ENCODE results near the gene UTP14C. TPM values are rescaled to one million over a fixed set of nuclear protein-coding genes. Genes with fewer than 3 reads are reported as not detected.
"Not testable (repeated sequence)": the region's sequence is repeated elsewhere in the genome, so short reads cannot be mapped to it uniquely, and the experiment has no call there.

The UTP14C gene, protein sequence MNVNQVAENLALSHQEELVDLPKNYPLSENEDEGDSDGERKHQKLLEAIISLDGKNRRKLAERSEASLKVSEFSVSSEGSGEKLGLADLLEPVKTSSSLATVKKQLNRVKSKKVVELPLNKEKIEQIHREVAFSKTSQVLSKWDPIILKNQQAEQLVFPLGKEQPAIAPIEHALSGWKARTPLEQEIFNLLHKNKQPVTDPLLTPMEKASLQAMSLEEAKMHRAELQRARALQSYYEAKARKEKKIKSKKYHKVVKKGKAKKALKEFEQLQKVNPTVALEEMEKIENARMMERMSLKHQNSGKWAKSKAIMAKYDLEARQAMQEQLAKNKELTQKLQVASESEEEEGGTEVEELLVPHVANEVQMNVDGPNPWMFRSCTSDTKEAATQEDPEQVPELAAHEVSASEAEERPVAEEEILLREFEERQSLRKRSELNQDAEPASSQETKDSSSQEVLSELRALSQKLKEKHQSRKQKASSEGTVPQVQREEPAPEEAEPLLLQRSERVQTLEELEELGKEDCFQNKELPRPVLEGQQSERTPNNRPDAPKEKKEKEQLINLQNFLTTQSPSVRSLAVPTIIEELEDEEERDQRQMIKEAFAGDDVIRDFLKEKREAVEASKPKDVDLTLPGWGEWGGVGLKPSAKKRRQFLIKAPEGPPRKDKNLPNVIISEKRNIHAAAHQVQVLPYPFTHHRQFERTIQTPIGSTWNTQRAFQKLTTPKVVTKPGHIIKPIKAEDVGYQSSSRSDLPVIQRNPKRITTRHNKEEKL
- total RNA-seq, result 11.8 and 12.9 TPM in 2 replicates

DNA sequence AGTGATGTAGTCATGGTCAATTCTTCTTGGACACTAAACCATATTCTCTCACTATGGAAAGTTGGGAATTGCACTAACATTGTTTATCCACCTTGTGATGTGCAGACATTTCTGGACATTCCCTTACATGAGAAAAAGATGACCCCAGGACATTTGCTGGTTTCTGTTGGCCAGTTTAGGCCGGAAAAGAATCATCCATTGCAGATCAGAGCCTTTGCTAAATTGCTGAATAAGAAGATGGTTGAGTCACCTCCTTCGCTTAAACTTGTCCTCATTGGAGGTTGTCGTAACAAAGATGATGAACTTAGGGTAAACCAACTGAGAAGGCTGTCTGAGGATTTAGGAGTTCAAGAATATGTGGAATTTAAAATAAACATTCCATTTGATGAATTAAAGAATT lies at the start of gene UTP14C:
TSS of gene UTP14C (plus strand) at position 211 of the 400 bp plus-strand sequence. CDS start 4,114 bp downstream, outside the sequence.
- intact Hi-C loops (cut with micrococcal nuclease), result no loop called here

DNA sequence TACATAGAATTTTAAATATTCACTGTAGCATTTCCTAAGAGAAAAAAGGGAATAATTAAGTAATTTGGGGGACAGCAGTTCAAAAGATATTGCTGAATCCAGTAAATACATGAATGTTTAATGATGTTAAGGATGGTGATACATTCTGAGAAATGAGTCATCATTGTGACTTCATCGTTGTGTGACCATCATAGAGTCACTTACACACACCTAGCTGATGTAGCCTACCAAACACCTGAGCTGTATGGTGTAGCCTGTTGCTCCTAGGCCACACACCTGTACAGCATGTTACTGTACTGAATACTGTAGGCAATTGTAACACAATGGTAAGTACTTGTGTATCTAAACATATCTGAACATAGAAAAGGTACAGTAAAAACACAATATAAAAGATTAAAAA lies 48.1 kb upstream of the UTP14C start:
- intact Hi-C loops (cut with micrococcal nuclease), result no loop called here

DNA sequence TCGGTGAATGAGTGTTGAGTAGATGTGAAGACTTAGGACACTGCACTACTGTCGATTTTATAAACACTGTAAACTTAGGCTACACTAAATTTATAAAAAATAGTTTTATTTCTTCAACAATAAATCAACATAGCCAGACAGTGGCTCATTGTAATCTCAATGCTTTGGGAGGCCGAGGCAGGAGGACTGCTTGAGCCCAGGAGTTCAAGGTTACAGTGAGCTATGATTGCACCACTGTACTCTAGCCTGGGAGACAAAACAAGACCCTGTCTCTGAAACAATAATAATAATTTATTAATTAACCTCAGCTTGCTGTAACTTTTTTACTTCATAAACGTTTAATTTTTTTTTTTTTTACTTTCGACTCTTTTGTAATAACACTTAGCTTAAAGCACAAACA lies 47.6 kb upstream of the UTP14C start:
- intact Hi-C loops (cut with micrococcal nuclease), result no loop called here

DNA sequence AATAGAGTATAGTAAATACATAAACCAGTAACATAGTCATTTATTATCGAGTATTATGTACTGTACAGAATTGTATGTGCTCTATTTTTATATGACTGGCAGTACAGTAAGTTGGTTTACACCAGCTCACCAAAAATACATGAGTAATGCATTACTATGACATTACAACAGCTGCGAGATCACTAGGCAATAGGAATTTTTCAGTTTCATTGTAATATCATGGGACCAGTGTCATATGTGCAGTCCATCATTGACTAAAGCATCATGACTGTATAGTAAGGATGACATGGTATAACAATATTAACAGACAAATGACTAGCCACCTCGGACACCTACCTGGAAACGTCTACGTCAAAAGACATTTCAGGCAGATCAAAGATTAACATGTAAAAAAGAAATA lies 46.9 kb upstream of the UTP14C start:
- intact Hi-C loops (cut with micrococcal nuclease), result no loop called here

DNA sequence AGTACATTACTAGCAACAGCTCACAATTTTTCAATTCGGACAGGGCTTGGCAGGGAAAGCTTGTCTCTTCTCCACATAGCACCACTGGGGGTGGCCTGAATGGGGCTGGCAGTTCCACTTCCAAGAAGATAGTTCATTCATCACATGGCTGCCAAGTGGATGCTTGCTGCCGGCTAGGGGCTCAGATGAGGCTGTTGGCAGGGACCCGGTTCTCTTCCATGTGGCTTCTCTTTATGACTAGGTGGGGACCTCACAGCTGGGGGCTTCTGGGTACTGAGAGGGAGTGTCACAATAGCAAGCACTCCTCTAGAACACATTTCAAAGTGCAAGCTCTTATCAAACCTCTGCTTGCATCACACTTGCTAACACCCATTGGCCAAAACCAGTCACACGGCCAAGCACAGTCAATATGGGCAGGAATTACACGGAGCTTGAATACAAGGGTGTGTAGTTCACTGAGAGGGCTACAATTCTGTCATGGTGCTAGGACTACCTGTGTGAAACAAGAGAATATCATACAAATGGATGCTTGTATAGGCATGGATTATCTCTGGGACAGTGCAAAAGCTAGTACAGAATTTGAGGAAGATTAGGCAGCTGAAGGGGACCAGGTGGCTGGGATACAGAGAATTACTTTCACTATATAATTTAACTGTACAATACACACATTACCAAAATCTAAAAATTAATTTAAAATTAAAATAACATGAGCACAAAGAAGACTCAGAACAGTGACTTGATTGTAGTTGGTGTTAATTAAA lies 45.5 kb upstream of the UTP14C start:
- intact Hi-C loops (cut with micrococcal nuclease), result no loop called here

DNA sequence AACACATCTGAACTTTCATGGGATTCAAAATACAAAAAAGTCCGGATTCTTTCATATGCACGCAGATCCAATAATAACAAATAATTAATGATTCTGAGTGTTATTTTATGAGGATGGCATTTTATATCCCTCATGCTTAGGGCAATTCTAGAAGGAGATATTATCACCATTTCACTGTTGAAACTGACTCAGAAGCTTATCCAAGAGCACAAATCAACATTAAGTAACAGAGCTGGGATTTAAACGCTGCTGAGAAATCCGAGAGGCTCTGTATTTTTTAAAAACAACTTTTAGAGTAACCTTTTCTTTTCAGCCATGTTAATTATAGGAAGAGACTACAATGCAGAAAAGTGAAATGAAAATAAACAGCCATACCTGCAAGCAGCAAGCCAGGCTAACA lies 43.6 kb upstream of the UTP14C start:
- intact Hi-C loops (cut with micrococcal nuclease), result no loop called here

DNA sequence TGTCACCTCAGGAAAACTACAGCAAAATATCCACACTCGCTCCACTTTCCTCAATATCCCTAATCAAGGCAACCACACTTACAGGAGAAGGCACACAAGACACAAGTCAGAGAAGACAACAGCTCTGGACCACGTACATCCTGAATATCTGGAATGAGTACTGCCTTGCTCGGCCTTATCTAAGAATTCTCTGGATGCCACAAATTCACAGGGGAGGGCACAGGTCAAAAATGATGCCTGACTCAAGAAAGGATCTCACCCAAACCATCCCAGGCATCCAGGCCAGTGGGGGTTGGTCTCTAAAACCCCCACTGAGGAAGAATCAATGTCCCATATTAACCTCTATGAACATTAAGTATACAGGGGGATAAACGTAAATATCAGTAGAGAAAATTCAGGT lies 43.1 kb upstream of the UTP14C start:
- intact Hi-C loops (cut with micrococcal nuclease), result no loop called here

DNA sequence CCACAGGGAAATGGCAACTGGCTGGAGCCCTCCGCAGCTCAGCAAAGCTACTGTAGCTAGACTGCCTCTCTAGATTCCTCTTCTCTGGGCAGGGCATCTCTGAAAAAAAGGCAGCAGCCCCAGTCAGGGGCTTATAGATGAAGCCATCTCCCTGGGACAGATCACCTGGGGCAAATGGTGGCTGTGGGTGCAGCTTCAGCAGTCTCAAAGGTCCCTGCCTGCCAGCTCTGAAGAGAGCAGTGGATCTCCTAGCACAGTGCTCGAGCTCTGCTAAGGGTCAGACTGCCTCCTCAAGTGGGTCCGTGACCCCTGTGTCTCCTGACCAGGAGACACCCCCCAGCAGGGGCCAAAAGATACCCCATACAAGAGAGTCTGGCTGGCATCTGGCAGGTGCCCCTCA lies 41.2 kb upstream of the UTP14C start:
- intact Hi-C loops (cut with micrococcal nuclease), result not testable (repeated sequence)

DNA sequence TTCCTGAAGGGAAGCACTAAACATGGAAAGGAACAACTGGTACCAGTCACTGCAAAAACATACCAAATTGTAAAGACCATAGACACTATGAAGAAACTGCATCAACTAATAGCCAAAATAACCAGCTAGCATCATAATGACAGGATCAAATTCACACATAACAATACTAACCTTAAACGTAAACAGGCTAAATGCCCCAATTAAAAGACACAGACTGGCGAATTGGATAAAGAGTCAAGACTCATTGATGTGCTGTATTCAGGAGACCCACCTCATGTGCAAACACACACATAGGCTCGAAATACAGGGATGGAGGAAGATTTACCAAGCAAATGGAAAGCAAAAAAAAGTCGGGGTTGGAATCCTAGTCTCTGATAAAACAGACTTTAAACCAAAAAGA lies 39.6 kb upstream of the UTP14C start:
- intact Hi-C loops (cut with micrococcal nuclease), result not testable (repeated sequence)

DNA sequence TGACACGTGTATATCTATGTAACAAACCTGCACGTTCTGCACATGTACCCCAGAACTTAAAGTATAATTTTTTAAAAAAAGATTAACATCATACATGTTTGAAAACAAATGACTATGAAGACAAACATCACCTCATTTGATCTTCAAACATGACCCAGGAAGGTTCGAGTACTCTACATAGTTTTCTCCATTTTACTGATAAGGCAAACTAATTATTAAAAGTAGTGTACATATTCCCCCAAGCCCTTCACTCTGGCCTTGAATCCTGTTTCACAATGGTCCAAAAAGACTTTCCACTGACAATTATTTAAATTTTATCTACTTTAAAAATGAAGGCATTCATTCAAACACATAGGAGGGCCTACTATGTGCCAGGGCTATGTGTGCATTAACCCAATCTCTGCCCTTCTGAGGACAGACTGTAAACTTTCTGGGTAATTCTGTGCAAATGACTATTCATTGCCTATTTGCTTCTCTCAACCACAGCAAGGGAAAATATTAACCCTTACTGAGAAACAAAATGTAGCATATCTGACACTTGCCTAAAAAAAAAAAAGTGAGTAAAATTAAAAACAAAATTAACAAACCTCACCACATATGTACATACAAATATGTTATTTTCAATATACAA lies 35.4 kb upstream of the UTP14C start:
- intact Hi-C loops (cut with micrococcal nuclease), result no loop called here

DNA sequence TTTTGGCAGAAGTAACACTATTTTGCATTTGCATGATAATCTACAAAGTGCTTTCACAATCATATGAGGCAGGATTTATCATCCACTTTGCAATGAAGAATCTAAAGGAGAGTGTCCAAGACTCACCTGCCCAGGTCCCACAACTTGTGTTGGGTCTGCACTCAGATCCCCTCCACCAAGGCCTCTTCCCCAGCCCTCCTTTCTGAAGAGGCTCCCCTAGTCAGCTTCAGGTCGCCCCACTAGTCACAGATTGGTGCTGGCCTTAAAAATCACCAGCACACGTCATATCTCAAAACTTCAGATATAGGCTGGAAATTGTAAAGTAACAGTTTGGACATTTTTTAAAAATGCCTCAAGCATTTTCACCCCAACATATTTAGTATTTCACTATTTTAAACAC lies 30.8 kb upstream of the UTP14C start:
- intact Hi-C loops (cut with micrococcal nuclease), result no loop called here

DNA sequence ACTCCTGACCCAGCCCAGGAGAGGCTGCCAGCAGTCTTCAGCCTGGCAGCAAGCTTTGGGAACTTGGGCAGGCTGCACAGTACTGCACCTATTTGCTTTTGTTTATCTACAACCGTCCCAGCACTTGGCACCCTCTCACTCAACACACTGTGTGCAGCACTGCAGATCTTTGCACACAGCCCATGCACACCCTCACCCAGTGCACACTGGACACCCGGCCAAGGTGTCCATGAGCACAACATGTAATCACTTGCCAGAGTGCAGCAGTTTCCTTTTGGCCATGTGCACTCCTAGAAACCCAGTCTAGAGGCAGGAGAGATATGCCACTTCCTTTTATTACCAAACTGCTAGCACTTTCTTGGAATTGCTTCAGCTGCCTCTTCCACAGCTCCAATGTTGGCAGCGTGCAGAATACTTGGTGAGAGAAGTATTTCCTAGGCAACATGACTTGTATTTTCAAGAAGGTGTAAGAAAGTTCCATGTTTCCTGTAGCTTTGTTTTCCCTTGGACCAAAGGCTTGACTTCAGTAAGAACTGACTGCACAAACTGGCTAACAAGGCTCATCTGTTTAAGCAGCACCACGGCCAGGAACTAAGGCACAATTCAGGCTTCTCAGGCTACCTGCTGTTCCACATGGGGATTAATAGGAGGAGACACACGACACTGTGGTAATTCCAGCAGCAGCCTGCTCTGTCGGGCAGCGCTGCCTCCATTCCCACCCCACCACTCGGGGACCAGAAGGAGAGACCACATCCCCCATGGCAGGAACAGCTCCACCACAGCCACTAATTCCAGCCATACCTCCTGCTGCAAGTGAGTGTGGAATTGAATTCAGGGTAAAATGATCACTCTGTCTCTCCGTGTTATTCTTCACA lies 28.6 kb upstream of the UTP14C start:
- intact Hi-C loops (cut with micrococcal nuclease), result no loop called here

DNA sequence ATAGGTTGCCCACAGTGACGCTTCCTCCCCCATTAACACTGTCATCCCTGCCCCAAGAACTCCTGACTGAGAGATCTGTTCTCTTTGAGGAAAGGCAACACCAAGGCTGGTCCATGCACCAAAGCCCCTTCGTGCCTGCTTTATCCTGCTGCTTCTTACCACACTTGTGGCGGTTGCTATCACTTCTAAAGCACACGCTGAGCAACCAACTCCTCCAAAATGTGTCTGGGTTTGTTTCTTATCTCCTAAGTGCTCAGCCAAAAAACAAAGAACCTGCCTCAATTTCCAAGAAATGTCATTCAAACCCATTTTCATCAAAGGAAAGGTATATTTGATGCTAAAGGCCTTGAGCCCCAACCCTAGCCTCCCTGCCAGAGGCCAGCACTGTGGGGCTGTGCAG lies 27.9 kb upstream of the UTP14C start:
- intact Hi-C loops (cut with micrococcal nuclease), result no loop called here

DNA sequence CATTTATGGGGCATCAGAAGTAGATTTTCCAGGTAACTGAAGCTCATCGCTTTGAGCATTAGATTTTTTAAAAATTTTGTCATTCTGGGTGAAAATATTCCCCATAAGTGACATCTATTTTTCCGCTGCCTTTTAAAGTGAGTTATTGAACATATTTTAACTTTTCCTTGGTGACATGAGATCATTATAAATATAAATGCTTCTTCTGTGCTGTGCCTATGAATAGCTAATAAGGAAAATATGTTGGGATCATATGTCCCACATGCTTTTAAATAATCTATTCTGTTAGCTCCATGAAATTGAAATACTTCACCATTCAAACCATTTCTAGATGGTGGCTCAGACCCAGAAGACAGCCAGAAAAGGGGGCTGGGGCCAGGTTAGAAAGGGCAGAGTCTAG lies 27.3 kb upstream of the UTP14C start:
- intact Hi-C loops (cut with micrococcal nuclease), result no loop called here

DNA sequence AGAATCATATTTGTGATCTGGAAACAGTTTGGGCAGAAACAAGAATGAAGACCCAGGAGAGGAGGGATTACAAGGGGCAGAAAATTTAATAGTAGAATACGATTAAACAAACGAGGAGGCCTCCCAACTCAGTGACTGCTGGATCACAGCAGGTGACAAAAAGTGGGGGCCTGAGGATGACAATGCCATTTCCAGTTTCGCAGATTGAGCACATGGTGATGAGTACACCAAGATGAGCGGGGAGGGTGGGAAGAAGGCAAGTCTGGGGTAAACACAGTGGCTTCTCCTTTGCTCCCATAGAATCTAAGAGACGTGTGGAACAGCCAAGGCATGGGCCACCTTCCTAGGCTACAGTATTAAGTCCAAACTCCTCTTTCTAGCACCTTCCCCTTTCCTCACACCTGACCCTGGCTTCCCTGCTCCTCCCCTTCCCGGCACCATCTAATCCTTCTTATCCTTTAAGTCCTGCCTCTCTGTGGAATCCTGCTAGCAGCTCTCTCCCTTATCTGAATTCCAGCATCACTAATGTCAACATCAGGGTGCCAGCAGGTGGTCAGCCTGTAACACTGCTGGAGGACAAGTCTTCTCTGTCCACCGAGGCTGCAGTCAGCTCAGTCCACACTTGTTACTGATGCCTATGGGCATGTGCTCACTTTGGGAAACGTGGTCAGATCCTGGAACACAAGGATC lies 26.7 kb upstream of the UTP14C start:
- intact Hi-C loops (cut with micrococcal nuclease), result no loop called here

DNA sequence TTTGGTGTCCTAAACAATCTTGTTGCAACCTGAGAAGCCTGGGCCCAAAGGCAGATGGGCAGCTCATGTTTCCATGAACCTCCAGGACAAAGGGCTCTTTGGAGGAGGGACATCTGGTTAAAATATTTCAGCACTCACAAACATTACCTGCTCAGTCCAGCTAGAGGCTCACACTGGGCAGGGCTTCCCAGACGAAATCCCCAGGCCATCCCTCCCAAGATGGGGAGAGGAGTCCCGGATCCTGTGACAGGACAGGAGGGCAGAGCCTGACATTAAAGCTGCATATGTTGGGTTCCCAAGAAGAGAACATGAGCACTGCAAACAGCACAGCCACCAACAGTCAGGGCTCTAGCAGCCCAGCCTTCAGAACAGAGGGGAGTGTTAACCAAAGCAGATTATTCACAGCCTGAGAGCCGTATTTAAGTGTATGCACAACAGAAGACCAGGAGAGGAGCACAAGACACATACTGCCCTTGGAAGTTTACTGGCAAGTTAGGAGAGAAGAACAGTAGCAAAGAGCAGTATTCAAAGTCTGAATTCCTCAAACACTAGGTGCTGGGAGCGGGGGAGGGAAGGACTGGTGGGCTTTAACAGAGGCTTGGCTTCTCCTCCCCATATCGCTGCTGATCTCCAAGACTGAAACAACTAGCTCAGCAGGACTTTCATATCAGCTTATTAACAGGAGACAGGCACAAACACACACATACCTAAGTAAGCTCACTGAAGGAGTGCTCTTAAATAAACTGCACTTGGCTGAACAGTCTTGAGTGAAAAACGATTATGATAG lies 25.6 kb upstream of the UTP14C start:
- intact Hi-C loops (cut with micrococcal nuclease), result no loop called here

DNA sequence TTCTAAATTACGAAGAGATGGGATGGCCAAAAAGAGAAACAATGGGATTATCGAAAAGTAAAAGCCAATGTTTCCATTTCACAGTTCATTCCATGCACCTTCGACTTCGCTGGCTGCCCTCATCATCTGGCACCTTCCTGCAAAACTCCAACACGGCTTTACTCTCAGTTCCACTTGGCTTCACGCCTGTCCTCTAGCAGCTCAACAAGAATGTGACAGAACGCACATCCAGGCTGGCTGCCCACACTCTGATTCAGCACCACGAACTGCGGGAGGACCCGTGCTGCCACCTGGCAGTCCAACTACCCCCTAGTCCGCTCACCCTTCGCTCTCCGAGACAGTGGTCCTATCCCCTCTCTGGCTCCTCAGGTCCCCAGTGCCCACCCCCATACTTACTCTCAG lies 25.0 kb upstream of the UTP14C start:
- intact Hi-C loops (cut with micrococcal nuclease), result no loop called here

DNA sequence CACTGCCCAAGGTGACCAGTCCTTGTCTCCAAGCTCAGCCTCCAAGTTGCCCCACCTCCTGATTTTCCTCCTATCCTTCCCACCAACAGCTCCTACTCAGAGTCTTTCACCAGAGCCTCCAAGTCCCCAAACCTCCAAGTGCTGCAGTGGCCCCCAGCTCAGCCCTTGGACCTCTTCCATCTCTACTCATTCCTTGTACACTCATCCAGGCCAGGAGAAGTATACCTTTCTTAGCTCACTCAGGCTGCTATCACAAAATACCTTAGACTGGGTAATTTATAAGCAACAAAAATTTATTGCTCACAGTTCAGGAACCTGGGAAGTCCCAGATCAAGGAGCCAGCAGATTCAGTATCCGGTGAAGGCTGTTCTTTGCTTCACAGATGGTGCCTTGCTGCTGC lies 24.6 kb upstream of the UTP14C start:
- intact Hi-C loops (cut with micrococcal nuclease), result no loop called here

DNA sequence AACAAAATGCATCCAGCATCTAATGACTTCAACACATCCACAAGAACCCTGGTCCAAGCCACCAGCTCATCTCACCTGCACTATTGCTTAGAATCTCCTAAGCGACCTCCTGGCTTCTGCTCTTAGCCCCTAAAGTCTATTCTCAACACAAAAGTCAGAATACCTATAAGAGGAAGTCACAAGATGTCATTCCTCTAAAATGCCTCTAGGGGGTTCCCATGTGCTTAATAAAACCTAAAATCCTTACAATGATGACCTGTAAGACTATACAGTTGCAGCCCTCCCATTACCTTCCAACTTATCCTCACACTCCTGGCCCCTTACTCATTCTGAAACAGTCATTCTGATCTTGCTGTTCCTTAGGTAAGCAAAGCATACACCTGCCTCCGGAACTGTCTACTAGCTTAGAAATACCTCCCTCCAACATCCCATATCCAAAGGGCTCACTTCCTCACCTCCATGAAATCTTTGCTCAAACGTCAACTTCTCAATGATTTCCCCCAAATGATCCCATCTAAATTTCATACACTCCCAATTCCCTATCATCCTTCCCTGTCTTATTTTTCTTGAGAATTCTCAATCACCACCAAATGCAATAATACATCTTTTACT lies 23.3 kb upstream of the UTP14C start:
- intact Hi-C loops (cut with micrococcal nuclease), result loop anchor here (1.0 kb wide), 1 partner anchor 126 kb away; no protein-coding TSS in a partner anchor

Data from T-helper 2 cell treated with Interferon-gamma antibody and Interleukin-4, amounts not matched to agents 100 ng/mL and 5 ng/mL, for 36 hours (primary cell).